Spleen (tissue), 11 donors: ENCODE measurements around the gene SPATA7. TPM values are rescaled to one million over a fixed set of nuclear protein-coding genes. Genes with fewer than 3 reads are reported as not detected.

Experiments used
- DNase-seq: peaks from one replicate; pipeline ENCODE4 v3.0.0-alpha.2; 2020
- H3K27ac ChIP-seq, 8 donors: fragments of 200-600 bp; sonication (generic) in 7 of 8; 1 replicate in 4 of 8; 2 replicates in 4 of 8; pipeline versions ENCODE4 v1.5.0 to v1.8.0; 2016 to 2021; ENCODE audit warnings: inconsistent platforms in 4 of 8, mild to moderate bottlenecking in 4 of 8, moderate library complexity in 1 of 8
- H3K27me3 ChIP-seq, 7 donors: fragments of 200-600 bp; sonication (generic) in 6 of 7; replicated peaks in 1 of 7; 1 replicate in 4 of 7; 2 replicates in 3 of 7; pipeline versions ENCODE4 v1.5.0 to v1.8.0; 2016 to 2021; ENCODE audit warnings: inconsistent platforms in 3 of 7, mild to moderate bottlenecking in 1 of 7
- H3K36me3 ChIP-seq, 6 donors: fragments of 200-600 bp; sonication (generic) in 5 of 6; 1 replicate in 4 of 6; 2 replicates in 2 of 6; pipeline versions ENCODE4 v1.5.0 to v1.8.0; 2016 to 2021; ENCODE audit warnings: inconsistent platforms in 2 of 6
- H3K4me1 ChIP-seq, 6 donors: fragments of 200-600 bp; sonication (generic) in 5 of 6; 1 replicate in 3 of 6; 2 replicates in 3 of 6; pipeline versions ENCODE4 v1.5.0 to v1.8.0; 2016 to 2021; ENCODE audit warnings: inconsistent platforms in 3 of 6
- H3K4me3 ChIP-seq, 8 donors: fragments of 200-600 bp; sonication (generic) in 7 of 8; 1 replicate in 4 of 8; 2 replicates in 4 of 8; pipeline versions ENCODE4 v1.5.0 to v1.8.0; 2016 to 2021; ENCODE audit warnings: inconsistent platforms in 4 of 8, mild to moderate bottlenecking in 4 of 8, moderate library complexity in 2 of 8
- H3K9me3 ChIP-seq, 8 donors: fragments of 200-600 bp; sonication (generic) in 7 of 8; 1 replicate in 4 of 8; 2 replicates in 4 of 8; pipeline versions ENCODE4 v1.5.0 to v1.8.0; 2016 to 2021; ENCODE audit warnings: inconsistent platforms in 4 of 8
- POLR2A ChIP-seq, 3 donors: fragments of 450-650 bp; IDR thresholded peaks; one replicate each; pipeline ENCODE4 v1.5.1; 2017; ENCODE audit warnings: antibody characterized with exemption in 3 of 3, mild to moderate bottlenecking in 1 of 3
- POLR2AphosphoS5 ChIP-seq, 3 donors: sonication (generic); formaldehyde crosslinking; IDR thresholded peaks; one replicate each; pipeline ENCODE4 v1.5.1; 2017; ENCODE audit warnings: antibody characterized with exemption in 3 of 3
- WGBS, 5 donors: extraction: QIAGEN DNeasy Blood & Tissue Kit in 3 of 5; methylation state at CpG; one replicate each; pipeline versions ENCODE4 v1.1.5 to v1.1.7; 2013 to 2018; 5-methylcytosine and 5-hydroxymethylcytosine counted together
- intact Hi-C: fragments of 100-400 bp; cut with DNase I; formaldehyde crosslinking; loops from one replicate; pipeline ENCODE4 v1.15.0; 2023; ENCODE audit warnings: low total_unique reads
- polyA plus RNA-seq, 3 donors: library from polyadenylated mRNA; stranded (reverse); fragments of 200-250 nt; gene quantifications; one replicate each; pipeline ENCODE4 v1.2.1, GENCODE V29; 2013
- total RNA-seq, 7 donors: library from RNA; depleted of rRNA in 3 of 7; stranded (reverse); fragments of >200 nt in 3 of 7; fragmentation: NEBNext Ultra II Directional in 4 of 7; extraction: Animal tissue kit (Norgen Biotek cat#: 25700) in 4 of 7; gene quantifications; one replicate each; pipeline versions ENCODE4 v1.1.0 to v1.2.1, GENCODE V29; 2016 to 2021
- TF ChIP-seq, protein P1 (sequence below), 11 experiments: fragments of 200-600 bp in 7 of 11; fragments of 450-650 bp in 4 of 11; sonication (generic) in 4 of 11; IDR thresholded peaks in 8 of 11; conservative IDR thresholded peaks in 3 of 11; 1 replicate in 7 of 11; 2 replicates in 4 of 11; pipeline versions ENCODE4 v1.4.0 to v1.8.0; 2016 to 2021; ENCODE audit warnings: antibody characterized with exemption in 11 of 11, inconsistent platforms in 4 of 11, mild to moderate bottlenecking in 1 of 11
- donor health status: healthy with polysubstance abuse.
- donor health status: DM: no; HTN: no; CAD: no; lungs with moderate emphysema.
- donor health status: DM: no; HTN: no; CAD: no.
- donor health status: Bipolar disorder and iron deficiency.
- donor health status: healthy.
- donor health status: DM: no; HTN: no; CAD: no.
- donor health status: DM: yes; HTN: yes; CAD: no.

SPATA7 gene
- total and polyA plus RNA-seq, 10 donors = 2.8 to 18.7 (median 6.3) TPM

DNA sequence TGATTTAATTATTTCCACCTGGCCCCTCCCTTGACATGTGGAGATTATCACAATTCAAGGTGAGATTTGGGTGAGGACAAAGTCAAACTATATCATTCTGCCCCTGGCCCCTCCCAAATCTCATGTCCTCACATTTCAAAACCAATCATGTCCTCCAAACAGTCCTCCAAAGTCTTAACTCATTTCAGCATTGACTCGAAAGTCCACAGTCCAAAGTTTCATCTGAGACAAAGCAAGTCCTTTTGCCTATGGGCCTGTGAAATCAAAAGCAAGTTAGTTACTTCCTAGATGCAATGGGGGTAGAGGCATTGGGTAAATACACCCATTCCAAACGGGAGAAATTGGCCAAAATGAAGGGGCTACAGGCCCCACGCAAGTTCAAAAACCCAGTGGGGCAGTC lies 31.1 kb upstream of the SPATA7 start:
- H3K4me3 ChIP-seq = no peak overlapping the region
- 70 to 88% (median 83%) methylated on average over 3 of the region's 3 CpGs for WGBS, 5 donors

DNA sequence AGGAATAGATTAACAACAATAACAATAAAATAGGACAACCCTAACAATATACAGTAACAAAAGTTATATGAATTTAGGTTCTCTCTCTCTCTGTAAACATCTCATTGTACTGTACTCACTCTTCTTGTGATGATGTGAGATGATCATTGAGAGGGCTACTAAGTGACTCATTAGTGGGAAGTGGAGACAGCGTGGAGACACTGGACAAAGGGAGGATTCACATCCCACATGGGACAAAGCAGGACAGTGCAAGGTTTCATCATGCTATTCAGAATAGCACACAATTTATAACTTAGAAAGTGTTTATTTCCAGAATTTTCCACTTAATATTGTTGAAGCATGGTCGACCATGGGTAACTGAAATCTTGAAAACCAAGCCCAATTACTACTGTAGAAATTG lies 26.0 kb upstream of the SPATA7 start:
- WGBS, 5 donors = 53 to 86% (median 68%) methylated on average over 2 of the region's 2 CpGs
- Histone ChIP-seq H3K4me1 (no peaks in the 10 kb centered on the region), H3K27ac (no peak overlapping the region), H3K36me3 (no peaks in the 10 kb centered on the region), H3K9me3 (peaks cover 0 to 21% (median 6%) of the 10 kb centered on the region in 8 donors), H3K27me3 (no peaks in the 10 kb centered on the region), H3K4me3 (no peak overlapping the region)
- intact Hi-C loops = no loop called here
- TF ChIP-seq, protein P1, sequence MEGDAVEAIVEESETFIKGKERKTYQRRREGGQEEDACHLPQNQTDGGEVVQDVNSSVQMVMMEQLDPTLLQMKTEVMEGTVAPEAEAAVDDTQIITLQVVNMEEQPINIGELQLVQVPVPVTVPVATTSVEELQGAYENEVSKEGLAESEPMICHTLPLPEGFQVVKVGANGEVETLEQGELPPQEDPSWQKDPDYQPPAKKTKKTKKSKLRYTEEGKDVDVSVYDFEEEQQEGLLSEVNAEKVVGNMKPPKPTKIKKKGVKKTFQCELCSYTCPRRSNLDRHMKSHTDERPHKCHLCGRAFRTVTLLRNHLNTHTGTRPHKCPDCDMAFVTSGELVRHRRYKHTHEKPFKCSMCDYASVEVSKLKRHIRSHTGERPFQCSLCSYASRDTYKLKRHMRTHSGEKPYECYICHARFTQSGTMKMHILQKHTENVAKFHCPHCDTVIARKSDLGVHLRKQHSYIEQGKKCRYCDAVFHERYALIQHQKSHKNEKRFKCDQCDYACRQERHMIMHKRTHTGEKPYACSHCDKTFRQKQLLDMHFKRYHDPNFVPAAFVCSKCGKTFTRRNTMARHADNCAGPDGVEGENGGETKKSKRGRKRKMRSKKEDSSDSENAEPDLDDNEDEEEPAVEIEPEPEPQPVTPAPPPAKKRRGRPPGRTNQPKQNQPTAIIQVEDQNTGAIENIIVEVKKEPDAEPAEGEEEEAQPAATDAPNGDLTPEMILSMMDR (IDR thresholded peaks at IDR 0.05 in 8 of 11, conservative IDR thresholded peaks at IDR 0.05 in 3 of 11) = no peak
- TF ChIP-seq POLR2AphosphoS5 (IDR thresholded peaks at IDR 0.05) = no peak
- TF ChIP-seq POLR2A (IDR thresholded peaks at IDR 0.05) = no peak
- no peak for DNase-seq

More for the DNA sequence above, 31.1 kb upstream of the SPATA7 start:
- H3K27ac ChIP-seq = no peak overlapping the region
- intact Hi-C loops = no loop called here
- H3K27me3 ChIP-seq = no peaks in the 10 kb centered on the region
- TF ChIP-seq POLR2A (IDR thresholded peaks at IDR 0.05) (no peak), POLR2AphosphoS5 (IDR thresholded peaks at IDR 0.05) (no peak)
- TF ChIP-seq, protein P1 (IDR thresholded peaks at IDR 0.05 in 8 of 11, conservative IDR thresholded peaks at IDR 0.05 in 3 of 11) = no peak
- no peak for DNase-seq
- H3K36me3 ChIP-seq = no peaks in the 10 kb centered on the region
- H3K9me3 ChIP-seq = peaks cover 0 to 8% (median 2%) of the 10 kb centered on the region in 8 donors
- H3K4me1 ChIP-seq = no peaks in the 10 kb centered on the region

DNA sequence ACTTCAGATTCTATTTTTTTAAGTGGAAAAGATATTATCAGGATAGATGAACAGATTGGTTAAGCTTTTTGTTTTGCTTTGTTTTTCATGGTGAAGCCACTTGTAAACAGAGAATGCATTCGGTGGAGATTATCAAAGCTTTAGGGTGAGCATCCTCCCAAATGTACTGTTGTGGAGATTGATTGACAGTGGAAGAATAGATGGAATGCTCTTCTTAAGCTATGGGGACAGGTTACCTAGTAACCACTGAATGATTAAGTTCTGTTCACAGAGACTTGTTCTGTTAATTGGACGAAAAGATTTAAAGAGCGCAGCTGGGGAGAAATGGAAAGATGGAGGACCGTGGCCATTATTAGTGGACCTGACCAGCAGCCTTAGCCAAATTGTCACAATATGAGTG lies 21.8 kb upstream of the SPATA7 start:
- WGBS, 5 donors = 80 to 92% (median 87%) methylated on average over 4 of the region's 4 CpGs
- no peak for DNase-seq
- Histone ChIP-seq H3K27ac (no peak overlapping the region), H3K4me3 (no peak overlapping the region), H3K4me1 (no peaks in the 10 kb centered on the region), H3K36me3 (no peaks in the 10 kb centered on the region), H3K9me3 (peaks cover 0 to 16% (median 5%) of the 10 kb centered on the region in 8 donors), H3K27me3 (no peaks in the 10 kb centered on the region)
- intact Hi-C loops = no loop called here
- no peak for TF ChIP-seq POLR2A (IDR thresholded peaks at IDR 0.05)

DNA sequence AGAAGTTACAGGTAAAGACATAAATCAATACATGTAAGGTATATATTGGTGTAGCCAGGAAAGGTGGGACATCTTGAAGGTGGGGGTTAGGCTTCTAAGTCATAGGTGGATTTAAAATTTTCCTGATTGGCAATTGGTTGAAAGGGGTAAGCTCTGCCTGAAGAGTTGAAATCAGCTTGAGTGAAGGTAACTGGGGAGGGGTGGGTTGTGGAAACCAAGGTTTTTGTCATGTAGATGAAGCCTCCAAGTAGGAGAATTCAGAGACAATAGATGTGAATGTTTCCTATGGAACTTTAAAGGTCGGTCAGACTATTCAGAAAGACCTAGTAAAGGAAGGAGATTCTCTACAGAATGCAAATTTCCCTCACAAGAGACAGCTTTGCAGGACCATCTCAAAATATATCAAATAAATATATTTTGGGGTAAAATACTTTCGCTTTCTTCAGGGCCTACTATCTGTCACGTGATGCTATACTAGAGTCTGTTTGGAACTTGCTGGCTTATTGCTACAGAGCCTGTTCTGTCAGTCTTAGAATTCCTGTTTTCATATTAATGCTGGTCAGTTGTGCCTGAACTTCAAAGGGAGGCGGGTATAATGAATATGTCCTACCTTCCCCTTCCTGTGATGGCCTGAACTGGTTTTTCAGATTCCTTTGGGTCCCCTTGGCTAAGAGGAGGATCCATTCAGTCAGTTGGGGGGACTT lies 20.6 kb upstream of the SPATA7 start:
- intact Hi-C loops = no loop called here
- no peak overlapping the region for H3K4me3 ChIP-seq
- WGBS, 5 donors = 62 to 74% (median 68%) methylated on average over 4 of the region's 4 CpGs
- peaks cover 0 to 16% (median 5%) of the 10 kb centered on the region in 8 donors for H3K9me3 ChIP-seq
- no peaks in the 10 kb centered on the region for H3K4me1 ChIP-seq
- H3K27ac ChIP-seq = no peak overlapping the region
- H3K27me3 ChIP-seq = peaks cover 0 to 7% (median 0%) of the 10 kb centered on the region in 7 donors
- TF ChIP-seq POLR2A (IDR thresholded peaks at IDR 0.05) = no peak
- TF ChIP-seq, protein P1 (IDR thresholded peaks at IDR 0.05 in 8 of 11, conservative IDR thresholded peaks at IDR 0.05 in 3 of 11) = no peak
- no peak for TF ChIP-seq POLR2AphosphoS5 (IDR thresholded peaks at IDR 0.05)
- no peaks in the 10 kb centered on the region for H3K36me3 ChIP-seq
- no peak for DNase-seq
